GM13977 (cell line): Measurements from ENCODE around the gene LRRC45.
"Not testable (repeated sequence)": the region's sequence is repeated elsewhere in the genome, so short reads cannot be mapped to it uniquely, and the experiment has no call there.

Experiments used
- DNase-seq: peaks from one replicate; pipeline ENCODE4 v3.0.0; 2012; ENCODE audit warnings: low spot score
- in situ Hi-C: fragments of 300-500 bp; cut with MboI; formaldehyde crosslinking; loops from one replicate; pipeline ENCODE4 v1.12.0; 2022; ENCODE audit warnings: low sequenced_read_pairs, low pct_unique_long_range_greater_than_20kb, mixed read lengths, inconsistent platforms; ENCODE audit not compliant: unreplicated experiment
- TF ChIP-seq, protein P1 (sequence below): IDR thresholded peaks from 2 replicates; pipeline ENCODE4 v1.5.1; 2012; ENCODE audit warnings: mild to moderate bottlenecking, control low read depth; ENCODE audit not compliant: insufficient read depth; ENCODE audit errors: extremely low read depth, missing control alignments

LRRC45 gene

DNA sequence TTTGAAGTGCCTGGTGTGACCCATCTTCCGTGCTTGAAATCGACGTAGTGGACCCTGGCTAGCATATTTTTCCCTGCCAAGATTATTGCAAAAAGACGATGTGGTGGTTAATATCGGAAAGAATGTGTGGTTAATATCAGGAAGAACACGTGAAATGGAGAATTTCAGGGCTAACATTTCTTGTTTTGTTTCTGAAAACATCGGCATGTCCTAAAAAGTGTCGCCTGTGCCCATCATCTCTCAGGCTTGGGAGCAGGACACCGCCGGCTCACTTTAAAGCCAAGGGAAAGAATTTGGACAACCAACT, 14.7 kb downstream of the LRRC45 start:
- DNase-seq = no peak
- in situ Hi-C loops = loop anchor here (10.0 kb wide), 1 partner anchor 127 kb away; no protein-coding TSS in a partner anchor
- TF ChIP-seq, protein P1, sequence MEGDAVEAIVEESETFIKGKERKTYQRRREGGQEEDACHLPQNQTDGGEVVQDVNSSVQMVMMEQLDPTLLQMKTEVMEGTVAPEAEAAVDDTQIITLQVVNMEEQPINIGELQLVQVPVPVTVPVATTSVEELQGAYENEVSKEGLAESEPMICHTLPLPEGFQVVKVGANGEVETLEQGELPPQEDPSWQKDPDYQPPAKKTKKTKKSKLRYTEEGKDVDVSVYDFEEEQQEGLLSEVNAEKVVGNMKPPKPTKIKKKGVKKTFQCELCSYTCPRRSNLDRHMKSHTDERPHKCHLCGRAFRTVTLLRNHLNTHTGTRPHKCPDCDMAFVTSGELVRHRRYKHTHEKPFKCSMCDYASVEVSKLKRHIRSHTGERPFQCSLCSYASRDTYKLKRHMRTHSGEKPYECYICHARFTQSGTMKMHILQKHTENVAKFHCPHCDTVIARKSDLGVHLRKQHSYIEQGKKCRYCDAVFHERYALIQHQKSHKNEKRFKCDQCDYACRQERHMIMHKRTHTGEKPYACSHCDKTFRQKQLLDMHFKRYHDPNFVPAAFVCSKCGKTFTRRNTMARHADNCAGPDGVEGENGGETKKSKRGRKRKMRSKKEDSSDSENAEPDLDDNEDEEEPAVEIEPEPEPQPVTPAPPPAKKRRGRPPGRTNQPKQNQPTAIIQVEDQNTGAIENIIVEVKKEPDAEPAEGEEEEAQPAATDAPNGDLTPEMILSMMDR = no peak

DNA sequence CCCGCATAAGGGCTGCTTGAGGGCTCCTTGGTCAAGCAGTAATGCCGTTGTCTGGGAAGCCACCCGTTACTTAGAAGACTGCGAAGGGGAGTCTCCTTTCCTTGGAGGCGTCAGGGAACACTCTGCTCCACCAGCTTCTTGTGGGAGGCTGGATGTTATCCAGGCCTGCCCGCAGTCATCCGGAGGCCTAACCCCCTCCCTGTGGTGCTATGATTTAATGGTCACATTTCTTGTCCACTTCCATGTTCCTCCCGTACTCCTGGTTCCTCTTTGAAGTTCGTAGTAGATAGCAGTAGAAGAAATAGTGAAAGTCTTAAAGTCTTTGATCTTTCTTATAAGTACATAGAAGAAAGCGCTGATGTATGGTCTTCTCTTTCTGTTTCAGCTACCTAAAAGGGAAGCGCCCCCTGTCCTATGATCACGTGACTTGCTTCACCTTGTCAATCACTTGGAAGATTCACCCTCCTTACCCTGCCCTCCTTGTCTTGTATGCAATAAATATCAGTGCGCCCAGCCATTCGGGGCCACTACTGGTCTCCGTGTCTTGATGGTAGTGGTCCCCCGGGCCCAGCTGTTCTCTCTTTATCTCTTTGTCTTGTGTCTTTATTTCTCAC, 15.8 kb downstream of the LRRC45 start:
- in situ Hi-C loops = loop anchor here (10.0 kb wide), 1 partner anchor 126 kb away; no protein-coding TSS in a partner anchor
- not testable (repeated sequence) for DNase-seq

DNA sequence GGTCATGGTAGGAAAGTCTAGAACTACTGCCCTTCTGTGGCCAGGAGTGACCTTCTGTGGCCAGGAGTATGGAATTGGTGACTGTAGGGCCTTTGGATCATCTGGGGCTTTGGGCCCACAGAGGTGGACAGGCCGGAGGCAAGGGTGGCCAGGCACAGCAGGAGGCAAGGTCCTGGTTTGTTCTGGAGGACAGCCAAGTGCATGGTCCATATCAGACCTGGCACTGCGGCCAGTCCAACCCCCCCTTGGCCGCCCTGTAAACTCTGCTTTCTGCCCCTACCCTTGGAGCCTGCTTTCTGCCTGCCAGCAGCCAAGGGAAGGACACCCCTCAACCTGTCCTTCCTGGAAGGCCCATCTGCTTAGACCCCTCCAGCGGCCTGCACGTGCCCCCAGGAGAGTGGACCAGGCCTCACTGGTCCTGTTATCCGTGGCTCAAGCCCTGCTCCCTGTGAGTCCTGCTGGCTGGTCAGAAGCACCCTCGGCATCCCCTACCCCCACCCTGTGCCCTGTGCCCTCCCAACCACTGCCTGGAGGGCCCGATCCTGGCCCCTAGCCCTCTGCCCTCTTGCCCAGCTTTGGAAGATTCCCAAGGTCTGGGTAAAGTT, 16.7 kb downstream of the LRRC45 start:
- in situ Hi-C loops = loop anchor here (10.0 kb wide), 1 partner anchor 125 kb away; no protein-coding TSS in a partner anchor
- DNase-seq = no peak
- TF ChIP-seq, protein P1 = no peak

DNA sequence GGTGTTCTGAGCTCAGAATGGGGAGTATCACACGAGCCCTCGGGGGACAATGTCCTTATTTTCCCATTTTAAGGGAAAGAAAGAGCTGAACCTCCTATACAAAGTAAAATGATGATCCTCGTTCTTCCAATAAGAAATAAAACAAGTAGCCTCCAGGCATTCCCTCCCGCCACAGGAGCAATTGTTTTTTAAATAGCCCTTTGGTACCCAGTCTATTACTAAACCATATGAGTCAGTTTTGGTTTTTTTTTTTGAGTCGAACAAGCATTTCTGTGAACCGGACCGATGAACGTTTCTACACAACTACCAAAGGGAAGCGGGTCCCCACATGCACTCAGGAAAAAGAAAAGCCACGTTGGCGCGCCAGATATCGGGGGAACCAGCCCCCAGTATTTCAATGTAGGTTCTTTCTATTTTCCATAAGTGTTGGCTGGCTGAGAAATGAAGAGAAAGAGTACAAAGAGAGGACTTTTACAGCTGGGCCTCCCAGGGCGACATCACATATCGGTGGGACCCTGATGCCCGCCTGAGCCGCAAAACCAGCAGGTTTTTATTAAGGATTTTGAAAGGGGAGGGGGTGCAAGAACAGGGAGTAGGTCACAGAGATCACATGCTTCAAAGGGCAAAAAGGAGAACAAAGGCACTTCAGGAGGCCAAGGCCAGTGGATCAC, 18.2 kb downstream of the LRRC45 start:
- TF ChIP-seq, protein P1 = no peak
- no peak for DNase-seq
- in situ Hi-C loops = no loop called here

DNA sequence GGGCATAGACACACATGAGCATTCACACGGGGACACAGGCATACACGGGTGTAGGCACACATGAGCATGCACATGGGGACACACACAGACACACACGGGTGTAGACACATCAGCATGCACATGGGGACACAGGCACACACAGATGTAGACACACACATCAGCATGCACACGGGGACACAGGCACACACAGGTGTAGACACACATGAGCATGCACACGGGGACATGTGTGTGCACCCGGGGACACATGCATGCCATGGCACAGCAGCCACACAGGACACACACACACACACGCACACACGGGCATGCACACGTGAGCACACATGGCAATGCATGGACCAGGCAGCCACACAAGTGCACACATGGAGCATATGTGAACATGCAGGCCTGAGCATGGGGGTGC, 19.5 kb downstream of the LRRC45 start:
- TF ChIP-seq, protein P1 = no peak
- no peak for DNase-seq
- in situ Hi-C loops = no loop called here

DNA sequence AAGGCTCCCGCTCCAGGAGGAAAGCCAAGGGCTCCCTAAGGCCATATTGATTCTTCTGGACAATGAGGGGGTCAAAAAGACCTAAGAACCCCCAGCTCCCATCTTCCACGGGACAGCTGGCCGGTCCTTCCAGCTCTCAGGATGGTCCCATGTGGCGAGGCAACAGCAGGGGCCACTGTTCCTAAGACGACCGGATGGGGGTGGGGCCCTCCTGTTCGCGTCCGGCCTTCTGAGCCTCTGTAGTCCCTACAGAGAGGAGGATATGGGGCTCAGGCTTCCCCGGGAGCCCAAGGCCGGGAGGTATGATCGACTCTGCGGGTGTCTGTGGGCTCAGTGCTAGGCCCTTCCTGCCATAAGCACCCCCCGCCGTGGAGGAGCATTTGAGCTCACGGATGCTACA, 20.4 kb downstream of the LRRC45 start:
- in situ Hi-C loops = no loop called here

More for the DNA sequence above, 20.4 kb downstream of the LRRC45 start:
- TF ChIP-seq, protein P1 = no peak
- DNase-seq = no peak
